Stimulated activated naive CD4-positive, alpha-beta T cell (primary cell): ENCODE results near the gene FKBP2.

Experiments used
- DNase-seq, 6 experiments: peaks; one replicate each; lab custom pipeline; 2025; lab: John Stamatoyannopoulos, UW

FKBP2 gene

DNA sequence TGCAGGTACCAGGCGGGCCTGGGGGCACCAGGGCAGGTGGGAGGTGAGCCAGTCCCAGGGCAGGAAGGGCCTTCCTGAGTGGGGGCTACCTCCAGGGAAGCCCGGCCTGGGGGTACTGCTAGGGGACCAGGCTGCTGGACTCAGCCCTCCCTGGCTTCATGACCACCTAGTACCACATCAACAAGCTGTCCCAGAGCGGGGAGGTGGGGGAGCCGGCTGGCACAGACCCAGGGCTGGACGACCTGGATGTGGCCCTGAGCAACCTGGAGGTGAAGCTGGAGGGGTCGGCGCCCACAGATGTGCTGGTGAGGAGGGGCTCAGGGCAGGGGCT, 21.6 kb upstream of the FKBP2 start:
- DNase-seq = no peak

DNA sequence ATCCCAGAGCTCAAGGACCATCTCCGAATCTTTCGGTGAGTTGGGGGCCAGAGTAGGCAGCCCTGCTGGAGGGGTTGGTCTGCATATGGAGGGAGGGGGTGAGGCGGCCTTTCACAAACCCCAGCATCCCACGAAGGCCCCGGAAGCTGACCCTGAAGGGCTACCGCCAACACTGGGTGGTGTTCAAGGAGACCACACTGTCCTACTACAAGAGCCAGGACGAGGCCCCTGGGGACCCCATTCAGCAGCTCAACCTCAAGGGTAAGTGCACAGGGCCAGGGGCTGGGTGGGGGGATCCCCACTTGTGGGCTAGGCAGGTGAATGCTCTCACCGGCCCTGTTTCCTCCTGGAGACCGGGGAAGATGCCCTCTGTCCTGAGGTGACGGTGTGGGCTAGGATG, 21.1 kb upstream of the FKBP2 start:
- no peak for DNase-seq

DNA sequence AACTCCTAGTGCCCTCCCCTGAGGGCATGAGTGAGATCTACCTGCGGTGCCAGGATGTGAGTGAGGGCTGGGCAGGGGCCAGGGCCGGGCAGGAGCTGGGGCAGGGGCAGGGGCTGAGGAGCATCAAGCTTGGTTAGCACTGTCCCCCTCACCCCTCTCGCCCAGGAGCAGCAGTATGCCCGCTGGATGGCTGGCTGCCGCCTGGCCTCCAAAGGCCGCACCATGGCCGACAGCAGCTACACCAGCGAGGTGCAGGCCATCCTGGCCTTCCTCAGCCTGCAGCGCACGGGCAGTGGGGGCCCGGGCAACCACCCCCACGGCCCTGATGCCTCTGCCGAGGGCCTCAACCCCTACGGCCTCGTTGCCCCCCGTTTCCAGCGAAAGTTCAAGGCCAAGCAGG, 20.6 kb upstream of the FKBP2 start:
- no peak for DNase-seq

DNA sequence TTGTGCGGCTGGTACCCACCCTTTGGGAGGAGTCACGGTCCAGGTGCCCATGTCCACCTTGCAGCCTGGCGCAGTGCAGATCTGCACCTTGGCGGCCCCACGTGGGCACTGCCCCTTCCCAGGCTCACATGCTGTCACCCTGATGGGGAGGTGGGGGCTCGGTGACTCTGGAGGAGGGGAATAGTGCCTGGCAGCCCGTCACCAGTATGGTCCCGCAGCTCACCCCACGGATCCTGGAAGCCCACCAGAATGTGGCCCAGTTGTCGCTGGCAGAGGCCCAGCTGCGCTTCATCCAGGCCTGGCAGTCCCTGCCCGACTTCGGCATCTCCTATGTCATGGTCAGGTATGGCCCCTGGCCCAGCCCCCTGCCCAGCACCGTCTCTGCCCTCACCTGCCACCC, 20.1 kb upstream of the FKBP2 start:
- no peak for DNase-seq

DNA sequence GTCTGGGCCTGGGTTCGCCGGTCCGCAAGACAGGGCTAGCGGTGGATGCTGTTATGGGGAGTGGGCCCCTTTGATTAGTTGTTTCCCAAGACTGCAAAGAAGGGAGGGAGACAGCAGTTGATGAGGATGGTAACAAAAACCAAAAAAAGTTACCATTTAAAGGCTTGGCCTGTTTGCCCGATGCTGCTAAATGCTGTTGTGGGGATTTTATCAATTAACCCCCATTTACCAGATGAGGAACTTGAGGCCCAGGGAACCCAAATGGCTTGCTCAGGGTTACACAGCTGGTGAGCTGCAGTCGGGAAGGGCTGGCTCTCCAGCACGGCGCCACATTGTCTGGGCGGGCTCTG, 18.3 kb upstream of the FKBP2 start:
- no peak for DNase-seq

DNA sequence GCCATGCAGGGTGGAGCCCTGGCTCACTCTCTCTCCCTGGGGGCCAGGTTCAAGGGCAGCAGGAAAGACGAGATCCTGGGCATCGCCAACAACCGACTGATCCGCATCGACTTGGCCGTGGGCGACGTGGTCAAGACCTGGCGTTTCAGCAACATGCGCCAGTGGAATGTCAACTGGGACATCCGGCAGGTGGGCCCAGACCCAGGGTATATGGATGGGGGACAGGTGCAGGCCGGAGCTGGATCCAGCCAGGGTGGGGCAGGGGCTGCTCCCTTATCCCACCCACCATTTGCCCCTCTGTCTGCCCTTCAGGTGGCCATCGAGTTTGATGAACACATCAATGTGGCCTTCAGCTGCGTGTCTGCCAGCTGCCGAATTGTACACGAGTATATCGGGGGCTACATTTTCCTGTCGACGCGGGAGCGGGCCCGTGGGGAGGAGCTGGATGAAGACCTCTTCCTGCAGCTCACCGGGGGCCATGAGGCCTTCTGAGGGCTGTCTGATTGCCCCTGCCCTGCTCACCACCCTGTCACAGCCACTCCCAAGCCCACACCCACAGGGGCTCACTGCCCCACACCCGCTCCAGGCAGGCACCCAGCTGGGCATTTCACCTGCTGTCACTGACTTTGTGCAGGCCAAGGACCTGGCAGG, 17.8 kb upstream of the FKBP2 start:
- no peak for DNase-seq

DNA sequence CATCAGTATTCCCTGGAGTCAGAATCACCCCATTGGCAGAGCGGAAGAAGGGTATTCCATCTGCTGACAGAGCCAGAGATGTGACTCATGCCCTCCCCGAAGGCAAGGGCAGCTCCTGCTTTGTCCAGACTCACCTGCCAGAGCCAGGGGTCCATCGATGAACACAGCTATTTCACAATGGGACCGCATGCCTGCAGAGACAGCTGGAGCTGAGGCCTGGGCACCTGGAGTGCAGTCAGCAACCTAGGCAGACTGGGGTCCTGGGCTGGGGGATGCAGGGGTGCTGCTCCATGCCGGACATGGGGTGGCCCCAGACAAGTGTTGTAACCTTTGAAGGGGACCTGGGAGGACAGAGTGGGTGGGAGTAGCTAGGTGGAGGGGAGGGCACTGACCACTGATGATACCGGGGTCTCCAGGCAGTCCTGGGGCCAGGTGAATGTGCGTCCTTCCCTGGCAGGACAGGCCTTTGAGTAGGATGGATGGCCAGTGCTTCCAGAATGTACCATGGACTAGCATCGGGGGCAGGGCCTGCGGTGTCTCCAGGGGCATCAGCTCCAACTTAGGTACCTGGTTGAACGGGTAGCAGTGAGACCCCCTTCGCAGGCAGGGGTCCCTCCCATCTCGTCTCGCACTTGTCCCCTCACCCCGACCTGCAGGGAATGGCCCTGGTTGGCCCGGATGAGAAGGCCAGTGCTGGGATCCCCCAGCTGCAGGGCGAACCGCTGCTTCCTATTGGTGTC, 16.6 kb upstream of the FKBP2 start:
- no peak for DNase-seq

DNA sequence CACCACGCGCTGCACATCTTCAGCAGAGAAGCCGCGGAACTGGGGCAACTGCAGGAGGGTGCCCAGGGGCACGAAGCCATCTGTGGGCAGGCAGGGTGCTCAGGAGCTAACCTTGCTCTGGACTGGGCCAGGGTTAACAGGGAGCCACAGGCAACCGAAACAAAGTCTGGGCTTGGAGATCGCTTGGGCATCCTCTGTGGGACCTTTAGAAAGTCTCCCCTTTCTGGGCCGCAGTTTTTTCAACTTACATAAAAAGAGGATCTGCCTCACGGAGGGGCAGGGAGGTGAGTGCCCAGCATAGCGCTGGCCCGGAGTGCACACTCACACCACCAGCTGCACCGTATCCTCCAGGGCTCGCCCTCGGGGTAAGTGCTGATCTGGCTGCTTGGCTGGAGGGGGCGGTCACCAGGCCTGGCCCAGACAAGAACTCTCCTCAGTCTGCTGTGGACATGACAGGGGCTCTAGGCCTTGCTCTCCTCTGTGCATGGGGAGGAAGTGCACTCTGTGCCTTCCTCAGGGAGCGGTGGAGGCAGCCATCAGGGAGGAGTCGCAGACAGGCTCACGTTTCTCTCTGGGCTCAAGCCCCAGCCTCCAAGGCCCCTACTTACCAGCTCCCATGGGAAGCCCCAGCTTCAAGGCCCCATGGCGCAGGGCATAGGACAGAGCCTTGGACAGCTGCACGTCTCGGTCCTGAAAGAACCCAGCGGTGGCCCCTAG, 15.8 kb upstream of the FKBP2 start:
- no peak for DNase-seq

DNA sequence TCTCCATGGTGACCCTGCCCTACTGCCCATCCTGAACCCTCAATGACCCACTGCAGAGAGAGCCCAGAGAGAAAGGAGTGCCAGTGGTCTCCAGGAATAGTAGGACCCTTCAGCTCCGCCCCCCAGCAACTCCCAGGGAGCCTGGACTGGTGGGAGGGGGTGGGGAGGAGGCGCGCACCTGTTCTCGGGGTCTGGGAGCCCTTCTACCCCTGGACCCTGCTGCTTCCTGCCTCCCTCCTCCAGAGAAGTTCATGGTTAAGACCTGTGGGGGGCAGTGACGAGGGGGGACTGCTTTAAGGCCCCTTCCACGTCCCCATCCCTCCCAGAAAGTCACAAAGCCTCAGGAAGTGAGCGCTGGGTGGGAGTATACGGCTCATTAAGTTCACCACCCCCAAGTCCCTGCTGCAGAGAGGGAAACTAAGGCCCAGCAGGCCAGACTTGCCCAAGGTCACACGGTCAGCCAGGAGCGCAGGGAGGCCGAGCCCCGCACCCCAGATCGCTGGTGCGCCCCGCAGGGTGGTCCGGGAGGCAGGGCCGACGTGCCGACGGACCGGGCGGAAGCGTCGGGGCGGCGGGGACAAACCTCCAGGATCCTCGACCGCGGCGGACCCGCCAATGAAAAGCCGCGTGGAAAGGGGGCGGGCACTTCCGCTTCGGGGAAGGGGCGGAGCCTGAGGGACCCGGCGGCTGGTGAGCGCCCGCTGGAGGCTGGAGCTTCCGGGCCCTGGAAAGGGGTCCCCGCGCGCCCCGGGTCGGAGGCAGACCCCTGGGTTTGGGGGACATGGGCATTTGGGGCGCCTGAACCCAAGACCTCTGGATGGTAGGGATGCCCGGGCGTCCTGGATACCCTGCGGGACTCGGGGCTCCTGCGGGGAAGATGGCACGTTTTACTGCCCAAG, 15.0 kb upstream of the FKBP2 start, which contains the start of the genes NUDT22 and TRPT1:
TSS of gene NUDT22 (plus strand) at position 667 of the 899 bp plus-strand sequence. CDS start 379 bp downstream, outside the sequence.
TSS of gene TRPT1 (minus strand) at position 579 of the 899 bp plus-strand sequence. CDS start at position 253, 326 bp downstream.
- DNase-seq = peak; percentile 75 to 90 (median 88)

DNA sequence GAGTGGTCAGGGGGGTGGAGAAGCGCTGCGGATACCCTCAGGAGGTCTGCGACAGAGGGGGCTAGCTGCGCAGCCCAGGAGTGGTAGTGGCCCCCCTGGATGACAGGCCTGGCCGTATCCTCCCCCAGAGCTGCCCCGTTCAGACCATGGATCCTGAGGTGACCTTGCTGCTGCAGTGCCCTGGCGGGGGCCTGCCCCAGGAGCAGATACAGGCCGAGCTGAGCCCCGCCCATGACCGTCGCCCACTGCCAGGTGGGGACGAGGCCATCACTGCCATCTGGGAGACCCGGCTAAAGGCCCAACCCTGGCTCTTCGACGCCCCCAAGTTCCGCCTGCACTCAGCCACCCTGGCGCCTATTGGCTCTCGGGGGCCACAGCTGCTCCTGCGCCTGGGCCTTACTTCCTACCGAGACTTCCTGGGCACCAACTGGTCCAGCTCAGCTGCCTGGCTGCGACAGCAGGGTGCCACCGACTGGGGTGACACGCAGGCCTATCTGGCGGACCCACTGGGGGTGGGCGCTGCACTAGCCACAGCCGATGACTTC, 14.3 kb upstream of the FKBP2 start:
- peak; percentile 24 to 63 (median 44) for DNase-seq

DNA sequence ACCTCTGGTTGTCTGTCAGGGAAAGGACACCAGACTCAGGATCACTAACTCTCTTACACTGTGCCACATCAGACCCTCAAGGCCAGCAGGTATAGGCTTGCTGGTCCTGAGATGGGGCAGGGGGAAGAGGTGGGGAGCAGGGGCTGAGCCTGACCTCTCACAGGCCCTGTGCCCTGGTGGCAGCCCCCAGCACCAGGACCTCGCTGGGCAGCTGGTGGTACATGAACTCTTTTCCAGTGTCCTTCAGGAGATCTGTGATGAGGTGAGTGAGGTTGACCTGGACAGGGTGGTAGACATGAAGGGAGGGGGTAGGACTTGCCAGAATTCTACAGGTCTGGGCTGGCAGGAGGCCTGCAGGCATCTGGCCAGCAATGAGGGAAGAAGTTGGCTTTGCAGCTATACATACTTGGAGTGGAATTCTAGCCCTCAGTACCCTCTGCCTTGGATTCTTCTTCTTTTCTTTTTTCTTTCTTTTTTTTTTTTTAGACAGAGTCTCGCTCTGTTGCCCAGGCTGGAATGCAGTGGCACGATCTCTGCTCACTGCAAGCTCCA, 13.4 kb upstream of the FKBP2 start:
- DNase-seq = no peak

DNA sequence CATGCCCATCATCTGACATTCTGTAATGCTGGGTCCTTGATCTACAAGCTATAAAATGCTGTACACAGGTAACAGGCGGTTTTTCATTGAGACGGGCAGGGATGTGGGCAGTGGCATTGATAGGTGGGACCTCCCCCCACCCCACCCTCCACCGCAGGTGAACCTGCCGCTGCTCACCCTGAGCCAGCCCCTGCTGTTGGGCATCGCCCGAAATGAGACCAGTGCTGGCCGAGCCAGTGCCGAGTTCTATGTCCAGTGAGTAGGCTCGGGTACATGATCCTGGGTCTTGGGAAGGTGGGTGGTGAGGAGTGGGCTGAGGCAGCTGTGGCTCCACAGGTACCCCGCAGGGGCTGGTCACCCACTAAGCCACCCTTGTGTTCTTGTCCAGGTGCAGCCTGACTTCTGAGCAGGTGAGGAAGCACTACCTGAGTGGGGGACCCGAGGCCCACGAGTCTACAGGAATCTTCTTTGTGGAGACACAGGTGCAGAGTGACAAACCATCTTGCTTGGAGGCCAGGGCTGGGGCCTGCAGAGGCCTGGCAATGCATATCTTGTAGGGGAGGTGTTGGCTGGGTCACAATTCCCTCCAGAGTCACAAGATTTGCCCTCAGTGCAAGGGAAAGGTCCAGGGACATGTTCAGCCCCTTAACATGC, 11.7 kb upstream of the FKBP2 start:
- DNase-seq = no peak

DNA sequence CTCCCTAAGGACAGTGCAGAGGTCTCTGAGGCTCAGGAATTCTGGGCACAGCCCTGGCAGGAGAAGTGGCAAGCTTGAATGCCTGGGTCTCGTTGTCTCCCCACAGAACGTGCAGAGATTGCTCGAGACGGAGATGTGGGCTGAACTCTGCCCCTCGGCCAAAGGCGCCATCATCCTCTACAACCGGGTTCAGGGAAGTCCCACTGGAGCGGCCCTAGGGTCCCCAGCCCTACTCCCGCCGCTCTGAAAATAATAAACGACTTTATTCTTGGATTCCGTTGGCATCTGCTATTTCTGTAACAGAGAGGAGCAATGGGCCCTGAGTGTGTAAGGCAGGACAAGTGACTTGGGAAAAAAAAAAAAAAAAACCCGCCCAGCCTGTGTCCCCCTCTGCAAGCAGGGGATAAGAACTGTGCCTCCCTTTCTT, 11.1 kb upstream of the FKBP2 start:
- no peak for DNase-seq

DNA sequence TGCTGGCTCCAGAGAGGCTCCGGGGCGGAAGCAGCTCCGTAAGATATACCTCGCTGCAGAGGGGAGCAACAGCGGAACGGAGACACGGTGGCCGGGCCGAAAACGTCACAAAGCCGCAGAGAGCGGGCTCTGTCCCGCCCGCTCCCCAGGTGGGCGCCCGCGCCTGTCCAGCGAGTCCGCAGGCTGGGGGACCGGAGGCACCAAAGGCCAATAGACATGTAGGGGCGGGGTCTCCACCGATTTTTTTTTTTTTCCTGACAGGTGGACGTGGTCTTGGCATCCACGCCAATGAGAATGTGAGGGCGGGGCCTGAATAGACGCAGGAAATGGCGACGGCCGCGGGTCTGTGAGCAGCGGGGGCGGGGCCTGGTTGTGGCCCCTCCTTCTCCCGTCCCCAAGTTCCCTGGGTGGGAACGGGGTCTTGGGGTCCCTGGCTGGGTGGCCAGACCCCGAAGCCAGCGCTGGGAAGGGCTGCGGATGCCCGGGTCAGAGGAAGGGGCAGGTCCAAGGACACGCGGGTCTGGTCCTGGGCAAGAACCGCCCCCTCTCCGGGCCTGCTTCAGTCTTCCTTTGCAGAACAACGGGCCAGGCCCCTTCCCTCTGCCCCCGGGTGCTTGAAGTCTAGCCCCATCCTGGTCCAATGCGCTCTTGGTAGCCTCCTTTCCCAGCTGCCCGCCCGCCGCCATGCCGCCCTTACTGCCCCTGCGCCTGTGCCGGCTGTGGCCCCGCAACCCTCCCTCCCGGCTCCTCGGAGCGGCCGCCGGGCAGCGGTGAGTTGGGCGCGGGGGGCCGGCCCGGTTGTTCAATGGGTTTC, 10.5 kb upstream of the FKBP2 start, which contains the start of gene DNAJC4:
TSS of gene DNAJC4 (plus strand) at position 378 of the 814 bp plus-strand sequence. CDS start at position 685, 307 bp downstream.
- peak; percentile 78 to 87 (median 82) for DNase-seq

DNA sequence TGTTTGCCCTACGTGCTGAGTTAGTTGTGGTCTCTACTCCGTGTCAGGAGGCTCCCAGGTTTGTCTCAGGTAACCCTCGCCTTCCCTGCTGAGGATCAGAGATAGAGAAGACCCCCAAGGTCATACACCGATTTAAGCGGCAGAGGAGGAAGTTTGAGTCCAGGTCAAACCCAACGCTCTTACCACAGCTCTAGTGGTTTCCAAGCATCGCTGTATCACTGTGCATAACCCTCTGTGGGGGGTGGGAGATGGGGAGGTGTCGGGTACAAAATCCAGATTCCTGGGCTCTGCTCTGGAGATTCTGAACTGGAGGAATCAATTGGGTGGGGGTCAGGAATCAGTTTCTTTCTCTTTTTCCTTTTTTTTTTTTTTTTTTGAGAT, 9.9 kb upstream of the FKBP2 start:
- DNase-seq = peak in 1 of 6 experiments; percentile 51

DNA sequence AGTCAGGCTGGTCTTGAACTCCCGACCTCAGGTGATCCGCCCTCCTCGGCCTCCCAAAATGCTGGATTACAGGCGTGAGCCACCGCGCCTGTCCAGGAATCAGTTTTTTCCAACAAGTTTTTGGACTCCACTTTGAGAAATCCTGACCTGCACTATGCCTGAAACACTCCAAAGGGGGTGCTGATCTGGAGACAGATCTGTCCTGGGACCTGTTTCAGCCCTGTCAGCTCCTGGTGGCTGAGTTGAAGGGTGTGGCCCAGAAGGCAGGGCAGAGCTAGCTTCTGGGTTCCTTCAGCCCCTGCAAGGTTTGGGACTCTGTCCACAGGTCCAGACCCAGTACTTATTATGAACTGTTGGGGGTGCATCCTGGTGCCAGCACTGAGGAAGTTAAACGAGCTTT, 9.3 kb upstream of the FKBP2 start:
- DNase-seq = no peak

DNA sequence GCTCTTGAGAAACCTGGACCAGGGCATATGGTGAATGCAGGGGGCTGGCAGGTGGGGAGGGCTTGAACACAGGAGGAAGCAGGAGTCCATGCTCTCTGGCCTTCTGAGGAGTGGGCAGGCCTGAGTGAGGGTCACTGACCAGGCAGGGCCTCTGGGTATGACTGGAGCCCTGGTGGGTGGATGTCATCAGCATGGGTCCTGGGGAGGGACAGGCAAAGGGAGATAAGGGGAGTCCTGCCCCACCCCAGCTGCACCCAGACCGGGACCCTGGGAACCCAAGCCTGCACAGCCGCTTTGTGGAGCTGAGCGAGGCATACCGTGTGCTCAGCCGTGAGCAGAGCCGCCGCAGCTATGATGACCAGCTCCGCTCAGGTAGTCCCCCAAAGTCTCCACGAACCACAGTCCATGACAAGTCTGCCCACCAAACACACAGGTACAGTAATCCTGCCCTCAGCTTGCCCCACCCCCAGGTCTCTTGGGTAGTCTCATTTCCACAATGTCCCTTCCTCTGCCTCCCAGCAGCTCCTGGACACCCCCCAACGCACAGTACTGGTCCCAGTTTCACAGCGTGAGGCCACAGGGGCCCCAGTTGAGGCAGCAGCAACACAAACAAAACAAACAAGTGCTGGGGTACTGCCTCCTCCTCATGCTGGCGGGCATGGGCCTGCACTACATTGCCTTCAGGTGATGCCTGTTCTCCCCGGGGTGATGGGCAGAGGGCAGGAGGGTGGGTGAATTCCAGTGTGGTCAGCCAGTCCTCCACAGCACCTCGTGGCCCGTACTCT, 8.5 kb upstream of the FKBP2 start:
- no peak for DNase-seq

DNA sequence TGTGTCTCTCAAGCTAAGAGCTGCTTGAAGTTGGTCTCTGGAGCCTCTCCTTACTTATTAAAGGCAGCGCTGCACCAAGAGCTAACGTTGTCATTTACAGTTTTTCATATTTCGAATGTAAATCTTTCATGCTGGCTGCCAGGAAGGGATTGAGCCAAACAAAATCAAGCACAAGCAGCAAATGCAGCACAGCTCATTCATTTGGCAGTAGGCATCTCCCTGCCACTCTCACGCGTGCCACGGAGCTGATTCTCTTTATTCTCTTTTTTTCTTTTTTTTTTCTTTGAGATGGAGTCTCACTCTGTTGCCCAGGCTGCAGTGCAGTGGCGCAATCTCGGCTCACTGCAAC, 8.0 kb upstream of the FKBP2 start:
- no peak for DNase-seq

DNA sequence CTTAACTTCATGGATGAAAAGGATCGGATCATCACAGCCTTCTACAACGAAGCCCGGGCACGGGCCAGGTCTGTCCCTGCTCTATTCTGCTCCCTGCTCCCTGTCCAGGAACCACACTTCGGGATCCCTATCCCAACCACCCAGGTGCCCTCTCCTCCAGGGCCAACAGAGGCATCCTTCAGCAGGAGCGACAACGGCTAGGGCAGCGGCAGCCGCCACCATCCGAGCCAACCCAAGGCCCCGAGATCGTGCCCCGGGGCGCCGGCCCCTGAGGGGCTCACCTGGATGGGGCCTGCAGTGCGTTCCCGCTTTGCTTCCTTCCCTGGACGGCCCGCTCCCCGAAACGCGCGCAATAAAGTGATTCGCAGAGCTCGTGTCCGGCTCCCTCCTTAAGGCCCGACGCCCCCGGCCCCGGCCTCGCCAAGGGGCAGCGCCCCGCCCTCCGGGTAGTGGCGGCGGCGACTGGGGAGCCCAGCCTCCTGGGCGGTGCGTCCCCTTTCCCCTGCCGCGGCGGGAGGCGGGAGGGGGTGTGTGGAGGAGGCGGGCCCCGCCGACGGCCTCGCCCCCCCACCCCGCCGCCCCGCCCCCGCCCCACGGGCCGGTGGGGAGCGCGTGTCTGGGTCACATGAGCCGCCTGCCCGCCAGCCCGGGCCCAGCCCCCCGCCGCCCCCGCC, 6.8 kb upstream of the FKBP2 start, which contains the start of gene VEGFB:
TSS of gene VEGFB (plus strand) at position 672 of the 674 bp plus-strand sequence. CDS start 250 bp downstream, outside the sequence.
- peak; percentile 12 to 73 (median 61) for DNase-seq
